NT2/D1 (cell line): Measurements from ENCODE around the gene GNPAT.

ENCODE experiments used
- SUZ12 ChIP-seq: IDR thresholded peaks from 2 replicates; pipeline ENCODE4 v1.6.1; 2011; ENCODE audit not compliant: insufficient read length, insufficient read depth; ENCODE audit errors: extremely low read depth
- YY1 ChIP-seq: IDR thresholded peaks from 2 replicates; pipeline ENCODE4 v1.6.1; 2011; ENCODE audit not compliant: insufficient read length, insufficient read depth
- ZNF274 ChIP-seq: IDR thresholded peaks from 2 replicates; pipeline ENCODE4 v1.6.1; 2011; ENCODE audit warnings: mild to moderate bottlenecking, low read depth, low read length

- TF ChIP-seq YY1, result no peak
- no peak for TF ChIP-seq ZNF274
- no peak for TF ChIP-seq SUZ12
Measured at GRCh38 chr1:231272173-231272572, 31.2 kb downstream of the GNPAT start.
